Measurements from ENCODE around the gene AIPL1. TPM values are rescaled to one million over a fixed set of nuclear protein-coding genes. Genes with fewer than 3 reads are reported as not detected.

AIPL1 gene
- total and polyA plus RNA-seq, 2 of the 13 experiments (the other 11 are each of a cell fraction or from before 2014, with no cell fraction given), result not detected

DNA sequence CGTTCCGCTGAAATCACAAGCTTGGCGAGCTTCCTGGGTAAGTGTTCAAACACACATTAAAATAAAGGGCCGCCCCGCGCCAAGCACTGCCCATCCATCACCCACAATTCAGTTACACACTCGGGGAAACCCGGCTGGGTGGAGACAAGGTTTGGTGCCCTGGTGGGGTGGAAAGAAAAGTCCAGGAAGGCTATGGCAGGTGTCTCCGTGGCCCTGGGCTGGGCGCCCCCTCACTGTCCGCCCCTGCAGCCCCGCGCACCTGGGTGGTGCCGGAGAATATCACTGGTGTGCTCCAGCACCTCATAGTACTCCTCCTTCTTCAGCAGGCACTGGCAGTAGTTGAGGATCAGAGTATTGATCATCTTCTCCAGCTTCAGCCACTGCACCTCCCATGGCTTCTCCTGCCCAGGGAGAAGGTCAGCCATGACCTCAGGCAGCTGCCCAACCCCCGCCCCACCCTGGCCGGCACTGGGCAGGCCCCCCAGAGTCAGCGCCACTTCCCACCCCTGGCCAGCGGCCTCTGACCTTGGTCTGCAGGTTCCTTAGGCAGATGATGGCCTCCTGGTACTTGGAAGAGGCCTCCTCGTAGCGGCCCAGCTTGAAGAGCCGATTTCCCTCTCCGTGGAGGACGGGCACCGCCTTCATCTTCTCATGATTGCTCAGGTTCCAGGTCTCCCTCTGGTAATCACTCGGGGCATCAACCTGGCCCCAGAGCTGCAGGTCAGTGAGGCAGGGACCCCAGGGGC lies 8.4 kb downstream of the AIPL1 start:
- 48% methylated on average over 19 of the region's 25 CpGs for WGBS (ENCODE audit: low lambda C conversion rate)
- BruUV-seq (replicated peaks), result no TSS peak

More for the DNA sequence above, 8.4 kb downstream of the AIPL1 start:
- no peak overlapping the region for H3K9ac ChIP-seq (ENCODE audit: insufficient read depth, low read depth, low read length)
- CTCF ChIA-PET (ENCODE audit: low intra/inter-chr PET ratio, low total read pairs), result no interaction called here
- H3K4me2 ChIP-seq (ENCODE audit: low read depth, low read length), result no peak overlapping the region
- H3K9me3 ChIP-seq (ENCODE audit: low read length), result peaks cover 12% of the 10 kb centered on the region
- H4K20me1 ChIP-seq (ENCODE audit: insufficient read depth, low read length), result no peaks in the 10 kb centered on the region
- intact Hi-C loops (cut with micrococcal nuclease; ENCODE audit: unreplicated experiment) (no loop called here), in situ Hi-C loops (cut with HindIII; ENCODE audit: extremely low pct_ligation_motif_present, low pct_unique_long_range_greater_than_20kb) (no loop called here)
- TF ChIP-seq, protein P1, sequence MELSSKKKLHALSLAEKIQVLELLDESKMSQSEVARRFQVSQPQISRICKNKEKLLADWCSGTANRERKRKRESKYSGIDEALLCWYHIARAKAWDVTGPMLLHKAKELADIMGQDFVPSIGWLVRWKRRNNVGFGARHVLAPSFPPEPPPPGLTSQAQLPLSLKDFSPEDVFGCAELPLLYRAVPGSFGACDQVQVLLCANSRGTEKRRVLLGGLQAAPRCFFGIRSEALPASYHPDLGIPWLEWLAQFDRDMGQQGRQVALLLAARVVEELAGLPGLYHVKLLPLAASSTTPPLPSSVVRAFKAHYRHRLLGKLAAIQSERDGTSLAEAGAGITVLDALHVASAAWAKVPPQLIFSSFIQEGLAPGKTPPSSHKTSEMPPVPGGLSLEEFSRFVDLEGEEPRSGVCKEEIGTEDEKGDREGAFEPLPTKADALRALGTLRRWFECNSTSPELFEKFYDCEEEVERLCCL (CRISPR knock-in tag; IDR thresholded peaks at IDR 0.05; ENCODE audit: borderline replicate concordance), result no peak
- TF ChIP-seq ATF7 (IDR thresholded peaks at IDR 0.05) (no peak), ATF7 (CRISPR knock-in tag; IDR thresholded peaks at IDR 0.05) (no peak), FOXP1 (IDR thresholded peaks at IDR 0.05) (no peak), FOXP1 (CRISPR knock-in tag; IDR thresholded peaks at IDR 0.05) (no peak), ZNF260 (CRISPR knock-in tag; IDR thresholded peaks at IDR 0.05; ENCODE audit: borderline replicate concordance, low read depth) (no peak), TBL1XR1 (IDR thresholded peaks at IDR 0.05; ENCODE audit: borderline replicate concordance, low read length, partially characterized antibody) (no peak), ZSCAN29 (CRISPR knock-in tag; conservative IDR thresholded peaks at IDR 0.05) (no peak), DNMT1 (CRISPR knock-in tag; IDR thresholded peaks at IDR 0.05) (no peak), RBAK (CRISPR knock-in tag; IDR thresholded peaks at IDR 0.05) (no peak), CEBPB (IDR thresholded peaks at IDR 0.05; ENCODE audit: borderline replicate concordance, low read depth, low read length) (no peak), CBX1 (IDR thresholded peaks at IDR 0.05; ENCODE audit: low read depth) (no peak), ZNF292 (CRISPR knock-in tag; IDR thresholded peaks at IDR 0.05; ENCODE audit: borderline replicate concordance, low read depth) (no peak), CCAR2 (optimal IDR thresholded peaks at IDR 0.05; ENCODE audit: low read depth, low read length) (no peak), ZNF782 (CRISPR knock-in tag; IDR thresholded peaks at IDR 0.05; ENCODE audit: borderline replicate concordance) (no peak), GPN1 (CRISPR knock-in tag; IDR thresholded peaks at IDR 0.05; ENCODE audit: borderline replicate concordance) (no peak), MTA3 (CRISPR knock-in tag; IDR thresholded peaks at IDR 0.05) (no peak)
- TF ChIP-seq, protein P2, sequence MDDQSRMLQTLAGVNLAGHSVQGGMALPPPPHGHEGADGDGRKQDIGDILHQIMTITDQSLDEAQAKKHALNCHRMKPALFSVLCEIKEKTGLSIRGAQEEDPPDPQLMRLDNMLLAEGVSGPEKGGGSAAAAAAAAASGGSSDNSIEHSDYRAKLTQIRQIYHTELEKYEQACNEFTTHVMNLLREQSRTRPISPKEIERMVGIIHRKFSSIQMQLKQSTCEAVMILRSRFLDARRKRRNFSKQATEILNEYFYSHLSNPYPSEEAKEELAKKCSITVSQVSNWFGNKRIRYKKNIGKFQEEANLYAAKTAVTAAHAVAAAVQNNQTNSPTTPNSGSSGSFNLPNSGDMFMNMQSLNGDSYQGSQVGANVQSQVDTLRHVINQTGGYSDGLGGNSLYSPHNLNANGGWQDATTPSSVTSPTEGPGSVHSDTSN (CRISPR knock-in tag; IDR thresholded peaks at IDR 0.05; ENCODE audit: borderline replicate concordance), result no peak
- TF ChIP-seq, protein P3, sequence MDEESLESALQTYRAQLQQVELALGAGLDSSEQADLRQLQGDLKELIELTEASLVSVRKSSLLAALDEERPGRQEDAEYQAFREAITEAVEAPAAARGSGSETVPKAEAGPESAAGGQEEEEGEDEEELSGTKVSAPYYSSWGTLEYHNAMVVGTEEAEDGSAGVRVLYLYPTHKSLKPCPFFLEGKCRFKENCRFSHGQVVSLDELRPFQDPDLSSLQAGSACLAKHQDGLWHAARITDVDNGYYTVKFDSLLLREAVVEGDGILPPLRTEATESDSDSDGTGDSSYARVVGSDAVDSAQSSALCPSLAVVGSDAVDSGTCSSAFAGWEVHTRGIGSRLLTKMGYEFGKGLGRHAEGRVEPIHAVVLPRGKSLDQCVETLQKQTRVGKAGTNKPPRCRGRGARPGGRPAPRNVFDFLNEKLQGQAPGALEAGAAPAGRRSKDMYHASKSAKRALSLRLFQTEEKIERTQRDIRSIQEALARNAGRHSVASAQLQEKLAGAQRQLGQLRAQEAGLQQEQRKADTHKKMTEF (CRISPR knock-in tag; IDR thresholded peaks at IDR 0.05), result no peak
- no peak overlapping the region for H3K4me3 ChIP-seq (replicated peaks in 1 of 3; ENCODE audit: insufficient read depth in 1 of 3, low read depth in 2 of 3, low read length in 3 of 3)
- no peak for ATAC-seq
- H3K36me3 ChIP-seq (replicated peaks in 1 of 2; ENCODE audit: control insufficient read depth in 1 of 2, insufficient read depth in 2 of 2, low read length in 2 of 2), result no peaks in the 10 kb centered on the region
- H3K27me3 ChIP-seq (ENCODE audit: control insufficient read depth in 1 of 2, insufficient read depth in 2 of 2, low read length in 2 of 2), result peaks cover 0 to 12% of the 10 kb centered on the region in 2 experiments; a peak in 2 of 5 replicates
- no peaks in the 10 kb centered on the region for H3K79me2 ChIP-seq (ENCODE audit: insufficient read depth, low read length)
- no peak for DNase-seq (ENCODE audit: low spot score)
- POLR2A ChIA-PET, result no interaction called here
- no peaks in the 10 kb centered on the region for H3K4me1 ChIP-seq (ENCODE audit: insufficient read depth, low read length)
- H3K27ac ChIP-seq (ENCODE audit: extremely low read length, insufficient read depth, low read length), result no peak overlapping the region
- no peak for FAIRE-seq
- H2AFZ ChIP-seq (ENCODE audit: low read length), result no peak overlapping the region
